IMR-90 (cell line): ENCODE measurements around the gene TMEM8B. TPM values are rescaled to one million over a fixed set of nuclear protein-coding genes. Genes with fewer than 3 reads are reported as not detected.

Experiments
- ATAC-seq: fragments of 200-7000 bp; cut with Tn5 transposase; 2 replicates; pipeline ENCODE4 v1.9.1; 2020; ENCODE audit warnings: low read depth, mild to moderate bottlenecking, moderate library complexity
- BruUV-seq: library from RNA; stranded (reverse); fragments of 400-500 nt; replicated peaks from 2 replicates; lab custom pipeline; 2021; lab: Mats Ljungman, UMichigan
- CTCF ChIA-PET: fragments of 300-600 bp; formaldehyde crosslinking; extraction: SDS; loops from one replicate; lab custom pipeline; 2021; ENCODE audit warnings: antibody characterized with exemption; lab: Yijun Ruan, JAX
- POLR2A ChIA-PET: fragments of 300-600 bp; sonication (Branson Sonifier 250); formaldehyde crosslinking; loops from one replicate; lab custom pipeline; 2022; ENCODE audit warnings: antibody characterized with exemption; ENCODE audit not compliant: unreplicated experiment; lab: Charles Lee
- DNase-seq: peaks from one replicate; pipeline ENCODE4 v3.0.0; 2013
- H2AFZ ChIP-seq: replicated peaks from 2 replicates; pipeline ENCODE3; 2013; ENCODE audit warnings: low read length, mild to moderate bottlenecking; ENCODE audit not compliant: poor library complexity
- H2AK5ac ChIP-seq: 2 replicates; pipeline ENCODE4 v1.6.1; 2013; ENCODE audit warnings: low read depth, low read length, inconsistent platforms
- H2AK9ac ChIP-seq: replicated peaks from 2 replicates; pipeline ENCODE3; 2013; ENCODE audit warnings: mild to moderate bottlenecking, low read depth, low read length, moderate library complexity; ENCODE audit not compliant: poor library complexity
- H2BK120ac ChIP-seq: 2 replicates; pipeline ENCODE4 v1.6.1; 2013; ENCODE audit warnings: low read depth, low read length, inconsistent platforms
- H2BK15ac ChIP-seq: 3 replicates; pipeline ENCODE4 v1.6.1; 2013; ENCODE audit warnings: low read depth, low read length, inconsistent platforms
- H2BK20ac ChIP-seq: 2 replicates; pipeline ENCODE4 v1.6.1; 2013; ENCODE audit warnings: low read depth, mild to moderate bottlenecking, inconsistent platforms, low read length, moderate library complexity
- H2BK5ac ChIP-seq: 2 replicates; pipeline ENCODE4 v1.6.1; 2013; ENCODE audit warnings: mild to moderate bottlenecking, low read depth, low read length, inconsistent platforms; ENCODE audit not compliant: poor library complexity, severe bottlenecking
- H3K14ac ChIP-seq: replicated peaks from 2 replicates; pipeline ENCODE4 v1.6.1; 2013; ENCODE audit warnings: low read depth, low read length, inconsistent platforms
- H3K18ac ChIP-seq: 2 replicates; pipeline ENCODE4 v1.6.1; 2013; ENCODE audit warnings: low read depth, low read length, control low read depth
- H3K23ac ChIP-seq: 2 replicates; pipeline ENCODE4 v1.6.1; 2013; ENCODE audit warnings: low read depth, low read length, inconsistent platforms
- H3K27ac ChIP-seq: 2 replicates; pipeline ENCODE4 v1.5.1; 2013; ENCODE audit warnings: mild to moderate bottlenecking, control low read depth, low read length; ENCODE audit not compliant: insufficient read depth
- H3K27me3 ChIP-seq: 2 replicates; pipeline ENCODE4 v1.6.1; 2013; ENCODE audit warnings: low read length; ENCODE audit not compliant: control insufficient read depth, insufficient read depth
- H3K36me3 ChIP-seq: 2 replicates; pipeline ENCODE4 v1.6.1; 2013; ENCODE audit warnings: low read length, mixed read lengths; ENCODE audit not compliant: control insufficient read depth, insufficient read depth
- H3K4ac ChIP-seq: 2 replicates; pipeline ENCODE4 v1.6.1; 2013; ENCODE audit warnings: low read depth, low read length, inconsistent platforms
- H3K4me1 ChIP-seq: 2 replicates; pipeline ENCODE4 v1.6.1; 2013; ENCODE audit warnings: low read length, mixed read lengths; ENCODE audit not compliant: control insufficient read depth, insufficient read depth
- H3K4me2 ChIP-seq: 2 replicates; pipeline ENCODE4 v1.6.1; 2013; ENCODE audit warnings: low read depth, mild to moderate bottlenecking, control low read depth, low read length, moderate library complexity
- H3K4me3 ChIP-seq: 2 replicates; pipeline ENCODE4 v1.5.1; 2013; ENCODE audit warnings: low read depth, mild to moderate bottlenecking, control low read depth, low read length, moderate library complexity; ENCODE audit not compliant: insufficient read depth
- H3K56ac ChIP-seq: 2 replicates; pipeline ENCODE4 v1.6.1; 2013; ENCODE audit warnings: low read length, inconsistent platforms; ENCODE audit not compliant: insufficient read depth; ENCODE audit errors: extremely low read depth
- H3K79me1 ChIP-seq, 2 experiments: 2 replicates each; pipeline ENCODE4 v1.6.1; 2013; ENCODE audit warnings: low read length in 2 of 2, inconsistent platforms in 1 of 2, low read depth in 1 of 2
- H3K9ac ChIP-seq: 2 replicates; pipeline ENCODE4 v1.6.1; 2013; ENCODE audit warnings: low read depth, low read length, control low read depth
- H3K9me1 ChIP-seq: 2 replicates; pipeline ENCODE4 v1.6.1; 2013; ENCODE audit warnings: low read length, inconsistent platforms; ENCODE audit not compliant: insufficient read depth
- H3K9me3 ChIP-seq: 2 replicates; pipeline ENCODE4 v1.6.1; 2013; ENCODE audit warnings: low read length; ENCODE audit not compliant: control insufficient read depth, insufficient read depth
- H4K20me1 ChIP-seq: 2 replicates; pipeline ENCODE4 v1.6.1; 2013; ENCODE audit warnings: low read length, inconsistent platforms; ENCODE audit not compliant: insufficient read depth
- H4K5ac ChIP-seq: 2 replicates; pipeline ENCODE4 v1.6.1; 2013; ENCODE audit warnings: mild to moderate bottlenecking, low read depth, low read length, control low read depth
- H4K8ac ChIP-seq, 2 experiments: 2 replicates each; pipeline ENCODE4 v1.6.1; 2013; ENCODE audit warnings: low read depth in 2 of 2, low read length in 2 of 2, control low read depth in 1 of 2, inconsistent platforms in 1 of 2
- H4K91ac ChIP-seq: 2 replicates; pipeline ENCODE4 v1.6.1; 2013; ENCODE audit warnings: low read depth, low read length, inconsistent platforms; ENCODE audit not compliant: insufficient read depth
- CEBPB ChIP-seq: IDR thresholded peaks from 2 replicates; pipeline ENCODE4 v1.6.1; 2012; ENCODE audit warnings: low read depth, low read length, improper control_type of control experiment
- MAFK ChIP-seq: IDR thresholded peaks from 2 replicates; pipeline ENCODE4 v1.6.1; 2012; ENCODE audit warnings: low read depth, low read length, improper control_type of control experiment
- NFE2L2 ChIP-seq: fragments of 150-350 bp; IDR thresholded peaks from 2 replicates; pipeline ENCODE4 v1.6.1; 2016; ENCODE audit warnings: low read depth, mild to moderate bottlenecking, low read length
- WGBS, 2 experiments: methylation state at CpG; one replicate each; pipeline versions ENCODE4 v1.1.5 to v1.1.7; 2013; ENCODE audit warnings: missing lambda C conversion rate in 2 of 2; ENCODE audit not compliant: insufficient read length in 1 of 2; ENCODE audit errors: extremely low coverage in 2 of 2; 5-methylcytosine and 5-hydroxymethylcytosine counted together
- dilution Hi-C: fragments of 300-500 bp; cut with HindIII; formaldehyde crosslinking; loops from one replicate; pipeline ENCODE4 v1.14.3; 2018; ENCODE audit warnings: low sequenced_read_pairs; ENCODE audit not compliant: unreplicated experiment
- in situ Hi-C: fragments of 300-500 bp; cut with MboI; formaldehyde crosslinking; loops from 3 replicates; pipeline ENCODE4 v1.14.3; 2019; ENCODE audit warnings: low sequenced_read_pairs, inconsistent platforms, mixed read lengths
- intact Hi-C: fragments of 100-400 bp; cut with micrococcal nuclease; formaldehyde crosslinking; loops from 2 replicates; pipeline ENCODE4 v1.10.0; 2022
- polyA plus RNA-seq, 3 experiments: library from polyadenylated mRNA; depleted of rRNA; stranded (reverse); fragments of >200 nt; gene quantifications; 2 replicates each; pipeline ENCODE4 v1.2.3, GENCODE V29; 2012; ENCODE audit warnings: low replicate concordance in 1 of 3
- total RNA-seq: library from RNA; depleted of rRNA; stranded (reverse); fragments of >200 nt; gene quantifications from 2 replicates; pipeline ENCODE4 v1.2.3, GENCODE V29; 2012

The TMEM8B gene
- total and polyA plus RNA-seq, 2 of the 4 experiments (the other 2 are of a cell fraction), result 0.72 to 8.3 TPM

- no peak overlapping the region for H2AFZ ChIP-seq
- H3K56ac ChIP-seq, result no peak overlapping the region
- intact Hi-C loops, result no loop called here
- H4K5ac ChIP-seq, result no peak overlapping the region
- H2BK5ac ChIP-seq, result no peak overlapping the region
- CTCF ChIA-PET, result interaction anchor here (0.6 to 2.1 kb wide), 16 partner anchors 12 to 240 kb away, joined by 3 to 25 read pairs (median 4); partner anchors contain the start of genes OR13J1 and SPAG8
- TF ChIP-seq CEBPB (no peak), NFE2L2 (peak; percentile 50; the same call in 1 of the 2 replicates), MAFK (peak; percentile 92)
- BruUV-seq, result no TSS peak
- no peak overlapping the region for H3K4me2 ChIP-seq
- no peaks in the 10 kb centered on the region for H4K20me1 ChIP-seq
- no peak overlapping the region for H2BK120ac ChIP-seq
- no peak overlapping the region for H2BK15ac ChIP-seq
- H3K27ac ChIP-seq, result no peak overlapping the region
- no peak overlapping the region for H3K4ac ChIP-seq
- H3K36me3 ChIP-seq, result no peaks in the 10 kb centered on the region
- peaks cover 20% of the 10 kb centered on the region for H3K9me1 ChIP-seq
- H2AK5ac ChIP-seq, result no peak overlapping the region
- no peak overlapping the region for H4K8ac ChIP-seq
- no peak overlapping the region for H3K4me3 ChIP-seq
- H3K9ac ChIP-seq, result no peak overlapping the region
- peaks cover 16 to 30% of the 10 kb centered on the region in 2 experiments for H3K79me1 ChIP-seq
- H3K9me3 ChIP-seq, result no peaks in the 10 kb centered on the region
- POLR2A ChIA-PET, result interaction anchor here (0.8 kb wide), 1 partner anchor 93 kb away, joined by 3 read pairs; no protein-coding TSS in a partner anchor
- ATAC-seq, result no peak
- no peak overlapping the region for H2BK20ac ChIP-seq
- no peak overlapping the region for H2AK9ac ChIP-seq
- no peak overlapping the region for H3K14ac ChIP-seq
- no peak overlapping the region for H3K23ac ChIP-seq
- H3K27me3 ChIP-seq, result peaks cover 15% of the 10 kb centered on the region
- DNase-seq, result no peak
- H4K91ac ChIP-seq, result no peak overlapping the region
- H3K4me1 ChIP-seq, result peaks cover 27% of the 10 kb centered on the region
- in situ Hi-C loops, result no loop called here
- dilution Hi-C loops, result no loop called here
- WGBS, 2 experiments, result no CpG with 5 or more reads among the region's 2 CpGs
- H3K18ac ChIP-seq, result no peak overlapping the region
These were observed 39.5 kb upstream of the TMEM8B start for GRCh38 chr9:35789541-35789940.
